ENCODE data around the gene METTL8. TPM values are rescaled to one million over a fixed set of nuclear protein-coding genes. Genes with fewer than 3 reads are reported as not detected.

The METTL8 gene
- total RNA-seq, 1 experiment from 2014 or later, result 59.1 TPM

GRCh38 chr2:171348056-171348455 is 85.7 kb downstream of the METTL8 start:
- CTCF ChIA-PET, result interaction anchor here (1.1 kb wide), 1 partner anchor 68 kb away, joined by 6 read pairs; no protein-coding TSS in a partner anchor
- H3K36me3 Mint-ChIP-seq, result peaks cover 11% of the 10 kb centered on the region
- no peak for ATAC-seq
- TF ChIP-seq ATF2 (CRISPR knock-in tag; IDR thresholded peaks at IDR 0.05; ENCODE audit: borderline replicate concordance, low read depth) (no peak), CBFB (CRISPR knock-in tag; IDR thresholded peaks at IDR 0.05; ENCODE audit: low read depth) (no peak), NR3C1 (CRISPR knock-in tag; conservative IDR thresholded peaks at IDR 0.05; ENCODE audit: low read depth) (no peak), MYBL2 (CRISPR knock-in tag; IDR thresholded peaks at IDR 0.05) (no peak), MXD4 (CRISPR knock-in tag; IDR thresholded peaks at IDR 0.05; ENCODE audit: borderline replicate concordance) (no peak), GABPB1 (CRISPR knock-in tag; IDR thresholded peaks at IDR 0.05) (no peak), TCF7 (CRISPR knock-in tag; IDR thresholded peaks at IDR 0.05; ENCODE audit: low read depth) (no peak), ZNF281 (CRISPR knock-in tag; IDR thresholded peaks at IDR 0.05) (no peak), ZNF423 (CRISPR knock-in tag; IDR thresholded peaks at IDR 0.05) (no peak), ZNF532 (CRISPR knock-in tag; IDR thresholded peaks at IDR 0.05; ENCODE audit: borderline replicate concordance) (no peak), GTF2I (CRISPR knock-in tag; conservative IDR thresholded peaks at IDR 0.05) (no peak), IRF1 (CRISPR knock-in tag; IDR thresholded peaks at IDR 0.05) (no peak), ZNF512 (CRISPR knock-in tag; IDR thresholded peaks at IDR 0.05; ENCODE audit: borderline replicate concordance) (no peak), ERG (CRISPR knock-in tag; IDR thresholded peaks at IDR 0.05) (no peak), NR1H2 (CRISPR knock-in tag; IDR thresholded peaks at IDR 0.05) (no peak), MAX (CRISPR knock-in tag; IDR thresholded peaks at IDR 0.05) (no peak), RELA (CRISPR knock-in tag; IDR thresholded peaks at IDR 0.05; ENCODE audit: borderline replicate concordance) (no peak), HMGA2 (CRISPR knock-in tag; IDR thresholded peaks at IDR 0.05) (no peak), FOXK1 (CRISPR knock-in tag; IDR thresholded peaks at IDR 0.05) (no peak), ZNF416 (CRISPR knock-in tag; IDR thresholded peaks at IDR 0.05) (no peak)
- peaks cover 30% of the 10 kb centered on the region for H3K4me1 Mint-ChIP-seq
- H3K4me3 Mint-ChIP-seq, result no peak overlapping the region
- peaks cover 16% of the 10 kb centered on the region for H3K9me3 Mint-ChIP-seq
- POLR2A ChIA-PET, result interaction anchor here (0.7 kb wide), 1 partner anchor 9 kb away, joined by 5 read pairs; no protein-coding TSS in a partner anchor
- H3K27ac Mint-ChIP-seq, result peak overlapping the region; percentile 48
- no peaks in the 10 kb centered on the region; the same call in 1 of the 2 replicates for H3K27me3 Mint-ChIP-seq (ENCODE audit: low read depth)
- DNase-seq (ENCODE audit: low spot score), result no peak

Data from WTC11 (cell line).